ENCODE measurements around the gene ZNF92. TPM values are rescaled to one million over a fixed set of nuclear protein-coding genes. Genes with fewer than 3 reads are reported as not detected.
"Not testable (repeated sequence)": the region's sequence is repeated elsewhere in the genome, so short reads cannot be mapped to it uniquely, and the experiment has no call there.

Gene ZNF92
- total RNA-seq, 2 donors from 2014 or later, result 26.4 to 26.5 TPM

- Histone ChIP-seq H3K27me3 (ENCODE audit: control insufficient read depth, insufficient read depth, low read length, poor library complexity, severe bottlenecking) (no peaks in the 10 kb centered on the region), H3K36me3 (ENCODE audit: control insufficient read depth, insufficient read depth, low read length) (peaks cover 58% of the 10 kb centered on the region), H3K9me3 (ENCODE audit: control insufficient read depth, low read length) (no peaks in the 10 kb centered on the region), H3K4me1 (ENCODE audit: control insufficient read depth, insufficient read depth, low read length) (peaks cover 19% of the 10 kb centered on the region), H3K9ac (ENCODE audit: extremely low read depth, low read length, poor library complexity, severe bottlenecking) (no peak overlapping the region), H3K4me3 (ENCODE audit: low read length) (no peak overlapping the region), H3K27ac (ENCODE audit: low read depth, low read length) (no peak overlapping the region)
- Mint-ChIP-seq H3K36me3 (ENCODE audit: low read depth) (peaks cover 50% of the 10 kb centered on the region), H3K27me3 (ENCODE audit: insufficient read depth) (no peaks in the 10 kb centered on the region), H3K9me3 (no peaks in the 10 kb centered on the region), H3K4me1 (peaks cover 23% of the 10 kb centered on the region), H3K4me3 (no peak overlapping the region), H3K27ac (no peak overlapping the region)
- 100% methylated on average over 1 of the region's 2 CpGs; no CpG with 5 or more reads in 1 of the 2 experiments for WGBS, 2 experiments (ENCODE audit: insufficient coverage in 1 of 2, insufficient read length in 1 of 2)
- no peak for TF ChIP-seq CTCF (conservative IDR thresholded peaks at IDR 0.05)
- DNase-seq, result no peak
These were observed 14.2 kb downstream of the ZNF92 start for GRCh38 chr7:65387891-65388290.

- TF ChIP-seq CTCF (conservative IDR thresholded peaks at IDR 0.05), result no peak
- H3K27me3 Mint-ChIP-seq (ENCODE audit: insufficient read depth), result no peaks in the 10 kb centered on the region
- Histone ChIP-seq H3K4me3 (ENCODE audit: low read length) (no peak overlapping the region), H3K4me1 (ENCODE audit: control insufficient read depth, insufficient read depth, low read length) (peaks cover 1% of the 10 kb centered on the region), H3K27ac (ENCODE audit: low read depth, low read length) (no peak overlapping the region), H3K9ac (ENCODE audit: extremely low read depth, low read length, poor library complexity, severe bottlenecking) (no peak overlapping the region), H3K9me3 (ENCODE audit: control insufficient read depth, low read length) (peaks cover 7% of the 10 kb centered on the region), H3K36me3 (ENCODE audit: control insufficient read depth, insufficient read depth, low read length) (peaks cover 79% of the 10 kb centered on the region), H3K27me3 (ENCODE audit: control insufficient read depth, insufficient read depth, low read length, poor library complexity, severe bottlenecking) (no peaks in the 10 kb centered on the region)
- H3K27ac Mint-ChIP-seq, result no peak overlapping the region
- DNase-seq, result no peak
- no peak overlapping the region for H3K4me3 Mint-ChIP-seq
- WGBS, 2 experiments (ENCODE audit: insufficient coverage in 1 of 2, insufficient read length in 1 of 2), result 95 to 100% methylated on average over 2 to 4 of the region's 4 CpGs
- no peaks in the 10 kb centered on the region for H3K9me3 Mint-ChIP-seq
- peaks cover 1% of the 10 kb centered on the region for H3K4me1 Mint-ChIP-seq
- peaks cover 65% of the 10 kb centered on the region for H3K36me3 Mint-ChIP-seq (ENCODE audit: low read depth)
These were observed 16.9 kb downstream of the ZNF92 start for GRCh38 chr7:65390588-65390987.

- no peak overlapping the region for H3K4me3 Mint-ChIP-seq
- H3K27me3 Mint-ChIP-seq (ENCODE audit: insufficient read depth), result no peaks in the 10 kb centered on the region
- Histone ChIP-seq H3K4me1 (ENCODE audit: control insufficient read depth, insufficient read depth, low read length) (no peaks in the 10 kb centered on the region), H3K27me3 (ENCODE audit: control insufficient read depth, insufficient read depth, low read length, poor library complexity, severe bottlenecking) (no peaks in the 10 kb centered on the region), H3K27ac (ENCODE audit: low read depth, low read length) (no peak overlapping the region), H3K36me3 (ENCODE audit: control insufficient read depth, insufficient read depth, low read length) (peaks cover 83% of the 10 kb centered on the region), H3K4me3 (ENCODE audit: low read length) (no peak overlapping the region), H3K9me3 (ENCODE audit: control insufficient read depth, low read length) (peaks cover 68% of the 10 kb centered on the region), H3K9ac (ENCODE audit: extremely low read depth, low read length, poor library complexity, severe bottlenecking) (no peak overlapping the region)
- H3K36me3 Mint-ChIP-seq (ENCODE audit: low read depth), result peaks cover 65% of the 10 kb centered on the region
- H3K9me3 Mint-ChIP-seq, result peaks cover 38% of the 10 kb centered on the region
- peaks cover 2% of the 10 kb centered on the region for H3K4me1 Mint-ChIP-seq
- WGBS, 2 experiments (ENCODE audit: insufficient coverage in 1 of 2, insufficient read length in 1 of 2), result 95 to 100% methylated on average over 1 to 4 of the region's 4 CpGs
- H3K27ac Mint-ChIP-seq, result peak overlapping the region; percentile 69
- no peak for DNase-seq
- peak; percentile 53 for TF ChIP-seq CTCF (conservative IDR thresholded peaks at IDR 0.05)
These were observed 24.1 kb downstream of the ZNF92 start for GRCh38 chr7:65397730-65398142.

- not testable (repeated sequence) for H3K4me1 Mint-ChIP-seq; H3K4me1 ChIP-seq (ENCODE audit: control insufficient read depth, insufficient read depth, low read length); H3K27me3 Mint-ChIP-seq (ENCODE audit: insufficient read depth); H3K9ac ChIP-seq (ENCODE audit: extremely low read depth, low read length, poor library complexity, severe bottlenecking); DNase-seq; H3K4me3 Mint-ChIP-seq; H3K27me3 ChIP-seq (ENCODE audit: control insufficient read depth, insufficient read depth, low read length, poor library complexity, severe bottlenecking); H3K27ac Mint-ChIP-seq; H3K27ac ChIP-seq (ENCODE audit: low read depth, low read length)
- Histone ChIP-seq H3K36me3 (ENCODE audit: control insufficient read depth, insufficient read depth, low read length) (peaks cover 78% of the 10 kb centered on the region), H3K9me3 (ENCODE audit: control insufficient read depth, low read length) (peaks cover 77% of the 10 kb centered on the region), H3K4me3 (ENCODE audit: low read length) (peak overlapping the region; percentile 31)
- 91% methylated on average over 2 of the region's 3 CpGs; no CpG with 5 or more reads in 1 of the 2 experiments for WGBS, 2 experiments (ENCODE audit: insufficient coverage in 1 of 2, insufficient read length in 1 of 2)
- Mint-ChIP-seq H3K36me3 (ENCODE audit: low read depth) (peaks cover 61% of the 10 kb centered on the region), H3K9me3 (peaks cover 47% of the 10 kb centered on the region)
These were observed 25.0 kb downstream of the ZNF92 start for GRCh38 chr7:65398671-65399070.

GRCh38 chr7:65399101-65399500 is 25.4 kb downstream of the ZNF92 start:
- not testable (repeated sequence) for H3K4me1 ChIP-seq (ENCODE audit: control insufficient read depth, insufficient read depth, low read length); DNase-seq; H3K27me3 ChIP-seq (ENCODE audit: control insufficient read depth, insufficient read depth, low read length, poor library complexity, severe bottlenecking); H3K4me1 Mint-ChIP-seq; H3K4me3 Mint-ChIP-seq; H3K9ac ChIP-seq (ENCODE audit: extremely low read depth, low read length, poor library complexity, severe bottlenecking); H3K27me3 Mint-ChIP-seq (ENCODE audit: insufficient read depth); H3K27ac ChIP-seq (ENCODE audit: low read depth, low read length); H3K27ac Mint-ChIP-seq
- Histone ChIP-seq H3K9me3 (ENCODE audit: control insufficient read depth, low read length) (peaks cover 81% of the 10 kb centered on the region), H3K4me3 (ENCODE audit: low read length) (peak overlapping the region; percentile 54), H3K36me3 (ENCODE audit: control insufficient read depth, insufficient read depth, low read length) (peaks cover 74% of the 10 kb centered on the region)
- Mint-ChIP-seq H3K9me3 (peaks cover 52% of the 10 kb centered on the region), H3K36me3 (ENCODE audit: low read depth) (peaks cover 61% of the 10 kb centered on the region)
- WGBS, 2 experiments (ENCODE audit: insufficient coverage in 1 of 2, insufficient read length in 1 of 2), result 83 to 93% methylated on average over 1 of the region's 1 CpG

Data from endodermal cell (in vitro differentiated cells).